Activated CD4-positive, alpha-beta T cell treated with anti-CD3 and anti-CD28 coated beads for 48 hours (primary cell): ENCODE measurements around the gene POLE4.
A peak's percentile ranks its signal among the peaks of the same experiment; 100 is the strongest.

ENCODE experiments used
- DNase-seq: peaks from one replicate; pipeline ENCODE4 v3.0.0-alpha.2; 2020

POLE4 gene, protein sequence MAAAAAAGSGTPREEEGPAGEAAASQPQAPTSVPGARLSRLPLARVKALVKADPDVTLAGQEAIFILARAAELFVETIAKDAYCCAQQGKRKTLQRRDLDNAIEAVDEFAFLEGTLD

DNA sequence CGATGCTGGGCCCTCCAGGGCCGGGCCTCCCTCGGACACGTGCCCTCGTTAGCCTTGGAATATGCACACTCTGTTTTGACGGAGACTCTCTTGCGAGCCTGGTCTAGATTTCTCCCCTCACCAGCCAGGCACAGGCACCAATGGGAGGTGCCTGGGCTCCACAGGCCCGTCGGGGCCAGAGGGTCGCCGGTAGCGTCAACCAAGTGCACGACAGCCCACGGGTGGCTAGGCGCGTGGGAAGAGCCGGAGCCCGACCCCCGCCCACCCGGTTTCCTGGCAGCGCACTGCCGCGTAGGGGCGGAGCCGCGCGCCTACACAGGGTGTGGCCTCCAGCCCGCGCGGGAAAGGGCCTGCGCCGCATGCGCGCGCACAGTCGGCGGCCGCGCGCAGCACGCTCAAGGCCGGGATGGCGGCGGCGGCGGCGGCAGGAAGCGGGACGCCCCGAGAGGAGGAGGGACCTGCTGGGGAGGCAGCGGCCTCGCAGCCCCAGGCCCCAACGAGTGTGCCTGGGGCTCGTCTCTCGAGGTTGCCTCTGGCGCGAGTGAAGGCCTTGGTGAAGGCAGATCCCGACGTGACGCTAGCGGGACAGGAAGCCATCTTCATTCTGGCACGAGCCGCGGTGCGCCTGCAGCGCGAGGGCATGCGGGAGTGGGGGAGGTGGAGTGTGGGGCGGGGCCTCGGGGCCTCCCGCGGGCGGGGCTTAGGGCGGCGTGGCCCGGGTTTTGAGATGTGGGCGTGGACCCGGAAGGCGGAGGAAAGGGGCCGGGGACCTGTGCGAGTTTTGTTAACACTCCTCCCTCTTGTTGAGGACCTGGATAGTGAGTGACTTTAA lies at the start of gene POLE4:
Gene POLE4, plus strand, starts transcription at position 370 of the 832 bp plus-strand sequence. Its CDS starts 37 bp downstream, at position 407.
- DNase-seq, result peak; percentile 96

DNA sequence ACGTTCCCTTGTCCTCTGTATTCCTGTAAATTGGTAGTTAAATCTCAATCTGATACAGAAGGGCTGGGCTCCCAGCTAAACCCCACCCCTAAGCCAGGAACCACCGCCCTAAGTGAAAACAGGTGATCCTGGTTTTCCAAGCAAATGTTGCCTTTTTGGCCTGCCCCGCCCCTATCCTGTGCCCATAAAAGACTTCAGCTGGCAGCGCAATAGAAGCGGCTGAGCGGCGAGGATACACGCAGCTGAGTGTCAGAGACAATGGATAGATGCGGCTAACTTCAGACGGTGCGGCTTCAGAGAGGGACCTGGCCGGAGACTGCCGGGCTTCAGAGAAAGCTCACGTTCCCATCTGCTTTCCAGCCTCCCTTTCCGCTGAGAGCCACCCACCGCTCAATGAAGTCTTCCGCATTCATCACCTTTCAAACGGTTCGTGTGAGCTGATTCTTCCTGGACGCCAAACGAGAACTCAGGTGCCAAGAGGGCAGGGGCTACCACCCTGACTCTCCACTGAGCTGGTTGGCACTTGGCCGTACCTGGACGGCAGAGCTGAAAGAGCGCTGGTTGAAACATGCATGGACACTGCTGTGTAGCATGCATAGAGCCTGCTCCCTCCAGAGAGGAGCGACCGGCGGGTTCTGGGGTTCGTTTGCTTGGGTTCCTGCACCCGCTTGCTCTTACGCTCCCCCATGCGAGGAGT lies 49.5 kb upstream of the POLE4 start:
- no peak for DNase-seq

DNA sequence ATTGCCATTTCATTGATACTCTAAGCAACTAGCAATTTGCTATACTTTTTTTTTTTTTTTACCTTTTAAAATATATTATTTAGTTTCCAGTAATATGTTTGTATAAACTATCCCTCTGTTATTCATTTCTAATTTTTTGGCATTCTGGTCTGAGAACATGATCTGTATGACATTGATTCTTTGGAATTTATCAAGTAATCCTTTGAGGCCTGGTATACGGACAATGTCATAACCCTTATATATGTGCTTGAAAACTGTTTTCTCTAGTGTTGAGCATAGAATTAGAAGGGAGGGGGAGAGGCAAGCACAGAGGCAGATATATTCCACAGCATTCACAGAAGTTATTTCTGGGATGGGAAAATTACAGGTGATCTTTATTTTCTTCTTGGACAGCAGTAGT lies 48.2 kb upstream of the POLE4 start:
- DNase-seq, result no peak

DNA sequence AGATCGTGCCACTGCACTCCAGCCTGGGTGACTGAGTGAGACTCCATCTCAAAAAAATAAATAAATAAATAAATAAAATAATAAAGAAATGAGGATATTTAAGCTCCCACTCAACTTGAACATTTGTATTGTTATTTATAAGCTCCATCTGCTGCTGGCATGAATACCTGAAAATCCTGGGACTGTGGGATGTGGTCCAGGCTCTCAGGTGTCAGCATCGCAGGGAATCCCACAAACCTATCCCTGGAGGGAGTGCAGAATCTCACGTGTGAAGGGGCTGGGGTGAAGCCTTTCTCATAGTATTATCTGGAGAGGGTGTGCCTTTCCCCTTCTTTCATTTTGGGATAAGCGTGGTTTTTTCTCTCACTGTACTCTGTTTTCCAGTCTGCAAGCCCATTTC lies 47.4 kb upstream of the POLE4 start:
- no peak for DNase-seq

DNA sequence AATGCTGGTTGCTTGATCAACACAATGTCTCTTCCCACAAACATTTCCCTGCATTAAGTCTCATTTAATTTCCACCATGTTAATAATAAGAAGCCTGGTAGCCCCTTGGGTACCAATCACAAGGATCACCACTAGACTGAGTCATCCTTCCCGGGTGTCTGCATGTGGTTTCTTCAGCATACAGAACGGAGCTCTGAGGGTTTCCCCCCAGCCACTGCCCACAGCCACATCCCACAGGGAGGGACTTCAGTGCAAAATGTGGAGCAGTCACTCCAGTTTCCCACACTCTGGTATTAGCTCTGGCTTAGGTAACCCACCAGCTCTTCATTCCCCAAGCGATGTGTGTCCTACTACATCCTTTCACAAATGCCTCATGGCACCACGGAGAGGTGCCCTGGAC lies 42.7 kb upstream of the POLE4 start:
- DNase-seq, result peak; percentile 51

DNA sequence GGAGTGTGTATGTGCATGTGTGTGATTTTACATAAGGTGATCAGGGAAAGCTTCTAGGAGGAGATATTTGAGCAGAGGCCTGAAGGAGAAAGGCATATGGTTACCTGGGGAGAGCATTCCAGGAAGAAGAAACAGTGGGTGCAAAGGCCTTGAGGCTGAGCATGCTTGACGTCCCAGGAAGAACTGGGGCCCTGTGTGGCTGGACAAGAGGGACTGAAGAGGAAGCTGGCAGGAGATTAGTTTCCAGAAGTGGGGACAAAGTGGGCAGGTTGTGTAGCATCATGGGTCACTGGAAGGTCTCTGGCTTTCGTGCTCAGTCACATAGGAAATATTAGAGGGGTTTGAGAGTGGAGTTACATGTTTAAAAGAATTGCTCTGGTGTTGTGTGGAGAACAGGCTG lies 42.0 kb upstream of the POLE4 start:
- no peak for DNase-seq

DNA sequence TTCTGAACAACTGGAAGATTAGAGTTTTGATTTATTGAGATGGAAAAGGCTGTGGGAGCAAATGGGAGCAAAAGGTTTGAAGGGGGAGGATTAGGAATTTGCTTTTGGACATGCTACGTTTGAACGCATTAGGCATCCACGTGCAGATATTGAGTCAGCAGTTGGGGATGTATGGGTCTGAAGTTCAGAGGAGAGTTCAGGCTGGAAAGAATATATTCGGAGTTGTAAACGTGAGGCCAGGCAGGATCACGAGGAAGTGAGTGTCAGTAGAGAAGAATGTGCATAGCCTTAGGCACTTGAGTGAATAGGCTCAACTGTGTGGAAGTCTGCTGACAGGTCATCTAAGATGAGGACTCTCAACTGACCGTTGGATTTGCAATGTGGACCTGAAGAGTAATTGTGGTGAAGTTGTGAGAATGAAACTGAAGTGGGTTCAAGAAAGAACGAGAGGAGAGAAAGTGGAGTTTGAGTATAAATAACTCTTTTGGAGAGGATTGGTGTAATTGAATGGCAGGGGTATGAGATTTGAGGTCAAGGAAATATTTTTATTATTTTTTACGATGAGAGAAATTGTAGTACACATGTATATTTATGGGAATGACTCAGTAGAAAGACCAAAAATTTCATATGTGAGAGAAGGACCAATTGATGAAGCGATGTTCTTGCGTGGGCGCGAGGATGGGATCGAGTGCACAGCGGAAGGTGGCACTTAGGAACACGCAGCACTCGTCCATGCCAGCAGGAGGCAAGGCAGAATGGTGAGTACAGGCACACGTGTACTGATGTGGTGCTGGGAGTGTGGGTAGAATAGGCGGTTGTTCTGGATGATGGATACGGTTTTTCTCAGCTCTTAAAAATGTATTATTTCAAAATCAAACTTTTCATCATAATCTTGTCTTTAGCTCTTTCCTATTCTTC lies 40.5 kb upstream of the POLE4 start:
- DNase-seq, result no peak

DNA sequence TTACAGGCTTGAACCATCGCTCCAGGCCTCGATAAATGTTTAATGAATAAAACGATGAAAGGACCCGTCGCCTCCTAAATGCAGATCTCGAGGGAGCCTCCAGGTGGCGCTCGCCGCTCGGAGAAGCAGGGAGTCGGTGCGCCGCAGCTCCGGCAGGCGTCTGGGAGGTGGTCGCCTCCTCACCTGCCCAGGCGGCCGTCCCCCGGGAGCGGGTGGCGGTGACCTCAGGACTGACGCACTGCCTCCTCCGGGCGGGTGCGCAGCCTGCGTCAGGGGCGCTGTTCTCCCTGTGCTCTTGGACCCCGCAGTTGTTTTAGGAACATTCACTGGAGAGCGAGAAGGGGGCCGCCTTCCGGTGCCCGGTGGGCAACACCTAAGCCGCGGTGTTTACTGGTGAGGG lies 38.6 kb upstream of the POLE4 start:
- DNase-seq, result peak; percentile 83

DNA sequence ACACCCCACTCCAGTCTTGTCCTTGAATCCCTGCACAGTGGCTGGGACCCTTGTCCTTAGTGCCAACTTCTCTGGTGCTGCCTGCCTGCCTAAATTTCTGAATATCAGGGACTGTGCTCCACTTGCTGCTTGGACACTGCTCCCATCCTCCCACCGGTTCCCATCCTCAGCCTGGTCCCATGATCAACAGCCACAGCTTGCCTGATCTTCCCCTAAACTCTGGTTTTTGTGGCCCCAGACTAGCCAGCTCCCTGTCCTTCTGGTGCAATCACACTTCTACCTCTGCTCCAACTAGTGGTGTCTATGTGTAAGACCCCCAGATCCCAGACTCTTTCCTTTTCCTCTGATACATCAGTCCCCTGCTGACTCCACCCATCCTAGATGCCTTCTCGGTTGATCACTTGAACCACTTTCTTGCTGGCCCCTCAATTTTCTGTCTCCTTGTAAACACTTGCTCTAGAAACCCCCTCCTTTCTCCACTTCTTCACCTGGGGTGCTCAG lies 37.2 kb upstream of the POLE4 start:
- DNase-seq, result no peak

DNA sequence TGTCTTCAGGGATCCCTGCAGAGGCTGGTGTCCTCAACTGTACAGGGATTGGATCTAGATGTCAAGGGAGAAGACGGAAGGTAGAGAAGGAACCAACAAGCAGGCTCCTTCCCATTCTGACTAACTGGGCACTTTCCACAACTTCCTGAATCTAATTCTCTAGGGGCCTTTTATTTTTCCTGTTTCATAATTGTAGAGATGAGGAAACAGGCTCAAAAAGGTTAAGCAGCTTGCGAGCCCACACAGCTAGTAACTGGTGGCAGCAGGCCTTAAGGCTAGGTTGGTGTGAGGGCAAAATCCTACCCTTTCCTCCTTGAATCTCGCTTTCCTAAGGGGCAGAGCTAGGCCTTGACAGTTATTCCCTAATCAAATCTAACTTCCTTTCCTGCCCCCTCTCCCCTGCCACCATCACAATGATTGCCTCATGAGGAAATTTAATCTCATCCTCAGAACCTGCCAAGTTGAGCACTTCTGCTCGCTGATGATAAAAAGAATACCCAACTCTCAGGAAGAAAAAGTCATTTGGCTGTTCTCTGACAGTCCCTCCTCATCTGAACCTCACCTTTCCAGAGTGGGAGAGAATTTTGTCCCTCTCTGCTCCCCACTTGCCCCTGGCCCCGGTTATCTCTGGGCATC lies 35.7 kb upstream of the POLE4 start:
- DNase-seq, result no peak

DNA sequence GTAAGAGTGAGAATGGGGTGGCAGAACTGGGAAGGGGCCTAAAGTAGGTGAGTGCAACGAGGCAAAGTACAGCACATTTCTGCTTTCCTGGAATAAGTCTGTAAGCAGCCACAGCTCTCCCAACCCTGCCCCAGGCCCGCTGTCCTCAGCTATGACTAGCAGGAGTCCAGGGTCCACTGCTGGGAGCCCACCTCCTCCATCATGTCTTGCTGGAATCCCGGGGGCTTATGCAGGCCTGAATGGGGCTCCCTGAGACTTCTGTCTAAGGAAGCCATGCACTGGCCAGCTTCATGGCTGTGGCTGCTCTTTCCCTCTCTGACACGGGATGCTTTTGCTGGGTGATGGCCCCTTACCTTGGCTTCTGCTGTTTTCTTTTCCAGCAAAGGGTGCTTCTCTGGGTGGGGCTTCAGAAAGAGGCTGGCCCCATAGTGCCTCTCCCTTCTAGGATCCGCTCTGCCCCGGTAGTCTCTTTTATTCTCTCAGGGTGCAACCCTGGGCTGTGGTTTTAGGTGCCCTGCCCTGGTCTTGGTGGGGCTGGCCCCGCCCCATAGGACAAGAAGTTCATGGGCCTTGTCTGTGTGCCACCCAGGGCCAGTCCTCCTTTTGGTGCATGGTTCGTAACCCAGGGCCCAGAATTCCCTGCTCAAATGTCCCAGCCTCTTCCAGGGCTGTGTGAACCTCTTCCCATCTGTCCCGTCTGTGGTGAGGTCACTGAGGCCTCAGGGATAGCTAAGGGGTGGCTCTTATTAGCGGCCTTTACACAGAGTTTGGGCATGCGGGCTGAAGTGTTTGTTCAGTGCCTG lies 33.8 kb upstream of the POLE4 start:
- no peak for DNase-seq

DNA sequence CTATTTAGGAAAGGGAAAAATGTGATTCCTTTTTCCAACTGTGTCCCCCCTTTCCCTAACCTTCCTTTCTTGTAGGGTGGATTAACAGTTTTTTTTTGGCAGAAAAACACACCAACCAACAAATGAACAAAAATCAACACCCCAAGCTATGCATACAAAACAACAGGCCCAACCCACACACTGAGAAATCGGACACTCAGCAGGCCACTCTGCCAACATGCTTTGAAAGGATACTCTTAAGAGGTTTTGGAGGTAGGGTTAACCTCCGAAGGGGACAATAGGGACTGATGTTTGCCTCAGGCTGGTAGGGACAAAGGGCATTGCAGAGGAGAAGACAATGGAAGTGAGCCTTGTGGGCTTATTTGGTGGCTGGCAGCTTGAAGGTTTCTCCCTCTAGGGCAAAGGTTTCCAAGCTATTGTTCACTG lies 33.1 kb upstream of the POLE4 start:
- no peak for DNase-seq

DNA sequence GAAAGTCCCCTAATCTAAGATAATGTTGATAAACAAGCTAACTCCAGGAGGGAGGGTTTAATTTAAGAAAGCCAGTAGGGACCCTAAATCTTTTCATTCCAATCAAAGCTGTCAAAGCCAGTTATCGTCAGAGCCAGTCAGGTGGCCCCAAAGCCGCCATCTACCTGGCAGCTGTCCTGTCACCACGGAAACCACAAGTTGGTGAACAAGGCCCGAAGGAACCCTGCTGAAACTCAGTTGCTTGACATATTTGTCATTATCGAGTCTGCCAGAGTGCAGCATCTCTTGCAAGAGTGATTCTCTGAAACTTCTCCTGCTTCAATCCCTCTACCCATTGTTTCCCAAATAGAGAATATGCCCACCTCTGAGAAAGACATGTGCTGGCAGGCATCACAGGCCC lies 30.8 kb upstream of the POLE4 start:
- DNase-seq, result no peak

DNA sequence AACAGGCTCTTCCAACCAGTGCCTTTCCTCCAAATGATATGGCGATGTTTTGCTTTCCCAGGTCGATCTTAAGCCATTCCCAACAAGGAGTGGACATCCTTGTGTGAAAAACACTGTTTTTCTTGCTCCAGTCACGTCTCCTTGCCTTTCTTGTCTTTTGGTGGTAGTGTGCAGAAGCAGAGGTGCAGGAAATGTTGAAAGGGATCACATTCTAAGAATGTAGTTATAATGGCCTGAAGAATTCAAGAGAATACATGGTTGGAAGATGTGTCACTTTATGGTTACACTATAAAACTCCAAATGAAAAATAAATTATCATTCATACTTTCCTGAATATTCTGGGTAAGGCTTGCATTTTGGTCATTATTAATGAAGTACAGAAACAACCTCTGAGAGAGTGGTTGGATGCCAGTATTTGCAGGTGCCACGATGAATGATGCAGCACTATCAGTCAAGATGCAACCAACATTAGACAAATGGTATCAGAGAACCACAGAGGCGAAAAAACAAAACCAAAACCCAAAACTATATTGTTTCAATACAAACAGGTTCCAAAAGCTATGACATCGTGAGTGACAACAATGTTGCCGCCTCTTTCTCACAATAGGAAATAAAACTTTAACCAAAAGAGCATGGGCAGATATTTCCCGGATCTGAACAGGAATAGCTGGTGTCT lies 27.5 kb upstream of the POLE4 start:
- DNase-seq, result no peak

DNA sequence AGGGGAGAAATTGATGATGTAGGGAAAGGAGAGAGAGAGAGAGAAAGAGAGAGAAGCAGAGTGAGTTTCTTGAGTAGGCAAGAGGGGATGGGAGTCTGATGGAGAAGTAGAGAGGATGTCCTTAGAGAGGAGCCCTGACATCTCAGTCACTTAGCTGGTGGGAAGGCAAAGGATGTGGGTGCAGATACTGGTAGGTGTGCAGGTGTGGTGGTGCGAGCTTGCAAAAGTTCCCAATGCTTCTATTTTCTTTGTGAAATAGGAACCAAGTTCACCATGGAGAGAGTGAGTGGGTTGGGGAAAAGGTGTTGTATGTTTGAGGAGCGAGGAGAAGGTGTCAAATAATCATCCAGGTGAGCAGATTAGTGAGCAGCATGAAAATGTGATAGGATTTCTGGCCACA lies 26.5 kb upstream of the POLE4 start:
- no peak for DNase-seq

DNA sequence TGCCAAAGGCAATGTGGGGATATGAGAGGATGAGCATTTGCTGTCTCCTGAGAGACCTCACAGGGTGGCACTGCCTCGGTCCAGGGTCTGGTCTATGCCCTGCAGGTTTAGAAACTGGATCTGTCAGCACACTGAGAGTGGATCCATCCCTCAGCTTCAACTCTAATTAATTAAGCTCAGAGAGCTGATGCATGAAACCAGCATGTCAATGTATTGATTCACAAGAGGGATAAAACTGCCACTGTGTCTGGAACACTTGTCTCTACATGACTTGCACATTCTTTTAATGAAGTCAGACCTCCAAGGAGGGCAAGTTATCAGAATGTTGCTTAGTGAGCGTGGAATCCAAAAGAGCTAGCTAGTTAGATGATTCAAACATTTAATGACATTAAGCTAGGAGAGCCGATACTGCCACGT lies 22.5 kb upstream of the POLE4 start:
- DNase-seq, result no peak

DNA sequence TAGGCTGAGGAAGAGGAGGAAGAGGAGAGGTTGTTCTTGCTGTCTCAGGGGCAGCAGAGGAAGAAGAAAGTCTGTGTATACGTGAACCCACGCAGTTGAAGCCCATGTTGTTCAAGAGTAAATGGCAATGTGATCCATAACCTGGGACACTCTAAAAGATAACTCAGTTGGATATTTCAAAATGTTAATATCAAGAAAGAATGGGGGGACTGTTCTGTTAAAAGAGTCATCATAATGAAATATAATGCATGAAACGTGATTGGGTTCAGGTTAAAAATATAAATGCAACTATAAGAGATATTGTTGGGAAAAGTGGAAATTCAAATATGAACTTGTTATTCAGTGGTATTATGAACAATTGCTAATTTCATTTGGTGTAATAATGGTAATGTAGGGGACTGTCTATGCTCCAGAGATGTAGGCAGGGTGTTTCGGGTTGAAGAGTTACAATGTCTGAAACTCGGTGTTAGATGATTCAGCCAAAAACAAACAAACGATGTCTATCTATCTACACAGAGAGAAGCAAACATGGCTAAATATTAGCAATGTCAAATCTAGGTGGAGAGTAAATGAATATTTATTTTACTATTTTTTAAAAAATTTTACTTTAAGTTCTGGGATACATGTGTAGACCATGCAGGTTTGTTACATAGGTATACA lies 21.1 kb upstream of the POLE4 start:
- DNase-seq, result no peak

DNA sequence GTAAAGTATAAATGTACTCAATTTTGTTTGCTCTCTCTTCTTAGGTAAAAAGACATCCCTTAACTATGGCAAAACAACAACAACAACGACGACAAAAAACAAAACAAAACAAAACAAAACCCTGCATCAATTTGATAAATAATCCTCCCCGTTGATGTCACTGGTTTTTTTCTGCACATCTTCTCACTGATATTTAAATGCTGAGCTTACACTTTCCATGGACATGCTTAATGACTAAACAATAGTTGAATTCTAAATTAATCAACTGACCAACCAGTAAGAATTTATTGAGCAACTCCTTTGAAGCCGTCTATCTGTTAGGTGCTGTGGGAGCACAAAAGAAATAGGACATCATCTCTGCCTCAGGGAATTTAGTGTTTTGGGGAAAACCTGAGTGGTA lies 20.2 kb upstream of the POLE4 start:
- no peak for DNase-seq

DNA sequence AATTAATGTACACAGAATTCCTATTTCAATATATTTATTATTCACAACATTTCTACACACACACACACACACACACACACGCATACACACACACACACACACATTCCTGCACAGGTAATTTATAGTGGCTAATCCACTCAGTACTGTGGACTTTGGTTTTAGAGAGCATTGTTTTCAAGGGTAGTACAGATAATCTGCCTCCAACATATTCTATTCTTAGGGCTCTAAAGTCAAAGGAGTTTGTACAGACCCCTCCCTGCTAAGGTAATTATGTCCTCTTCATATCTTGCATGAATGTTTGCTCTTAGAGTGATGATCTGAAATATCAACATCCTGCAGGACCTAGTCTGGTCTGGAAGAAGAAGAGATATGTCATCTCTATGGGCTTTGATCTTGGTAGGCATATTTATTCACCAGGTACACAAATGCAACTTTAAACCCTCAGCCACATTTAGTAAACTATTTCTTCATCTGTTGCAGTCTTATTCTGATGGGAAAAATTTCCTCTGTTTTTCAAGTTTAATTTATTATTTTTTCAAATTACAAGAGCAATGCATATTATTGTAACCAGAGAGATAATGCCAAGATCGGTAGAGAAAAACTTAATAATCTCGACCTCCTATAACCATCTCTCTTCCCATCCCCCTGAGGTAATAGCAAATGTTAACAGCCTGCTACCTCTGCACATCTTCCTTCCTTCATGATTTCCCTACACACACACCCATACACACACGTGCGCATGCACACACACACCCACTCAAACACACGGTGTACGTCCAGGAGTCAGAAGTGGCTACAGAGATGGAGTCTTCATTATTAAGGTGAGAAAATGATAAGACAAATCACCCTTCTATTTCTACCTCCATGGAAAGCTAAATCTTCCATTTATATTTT lies 18.3 kb upstream of the POLE4 start:
- DNase-seq, result no peak
